HEK293T (cell line): ENCODE results near the gene MMP24.
A peak's percentile ranks its signal among the peaks of the same experiment; 100 is the strongest.

Experiments used
- CTCF ChIA-PET: fragments of 350-600 bp; formaldehyde crosslinking; extraction: SDS; loops from one replicate; lab custom pipeline; 2021; ENCODE audit warnings: antibody characterized with exemption, inconsistent platforms; lab: Yijun Ruan, JAX
- POLR2A ChIA-PET: fragments of 350-600 bp; formaldehyde crosslinking; extraction: SDS; loops from one replicate; lab custom pipeline; 2020; ENCODE audit warnings: antibody characterized with exemption, inconsistent platforms; lab: Yijun Ruan, JAX
- DNase-seq: peaks from one replicate; pipeline ENCODE4 v3.0.0; 2012; ENCODE audit warnings: mixed read lengths; ENCODE audit errors: extremely low spot score
- ARNT ChIP-seq: fragments of 450-650 bp; IDR thresholded peaks from 2 replicates; pipeline ENCODE4 v1.6.1; 2017; ENCODE audit warnings: mild to moderate bottlenecking
- BHLHE40 ChIP-seq: fragments of 450-650 bp; IDR thresholded peaks from 2 replicates; pipeline ENCODE4 v1.6.1; 2016; ENCODE audit warnings: mild to moderate bottlenecking, moderate library complexity, borderline replicate concordance
- CTBP1 ChIP-seq: fragments of 450-650 bp; IDR thresholded peaks from 2 replicates; pipeline ENCODE4 v1.6.1; 2016; ENCODE audit warnings: borderline replicate concordance
- ELF4 ChIP-seq: fragments of 450-650 bp; IDR thresholded peaks from 2 replicates; pipeline ENCODE4 v1.6.1; 2017; ENCODE audit warnings: antibody characterized with exemption
- FOXA1 ChIP-seq: fragments of 450-650 bp; IDR thresholded peaks from 2 replicates; pipeline ENCODE4 v1.6.1; 2016; ENCODE audit warnings: mild to moderate bottlenecking
- FOXK2 ChIP-seq: fragments of 450-650 bp; IDR thresholded peaks from 2 replicates; pipeline ENCODE4 v1.6.1; 2016; ENCODE audit warnings: mild to moderate bottlenecking
- FOXM1 ChIP-seq: fragments of 450-650 bp; IDR thresholded peaks from 2 replicates; pipeline ENCODE4 v1.6.1; 2017; ENCODE audit warnings: mild to moderate bottlenecking, borderline replicate concordance
- HDGF ChIP-seq: fragments of 450-650 bp; IDR thresholded peaks from 2 replicates; pipeline ENCODE4 v1.6.1; 2017; ENCODE audit warnings: antibody characterized with exemption, borderline replicate concordance
- L3MBTL2 ChIP-seq: fragments of 450-650 bp; conservative IDR thresholded peaks from 2 replicates; pipeline ENCODE4 v1.6.1; 2016; ENCODE audit warnings: mild to moderate bottlenecking
- LEF1 ChIP-seq: fragments of 450-650 bp; IDR thresholded peaks from 2 replicates; pipeline ENCODE4 v1.6.1; 2017; ENCODE audit warnings: mild to moderate bottlenecking, borderline replicate concordance
- NFRKB ChIP-seq: fragments of 450-650 bp; IDR thresholded peaks from 2 replicates; pipeline ENCODE4 v1.6.1; 2016; ENCODE audit warnings: mild to moderate bottlenecking, moderate library complexity
- PKNOX1 ChIP-seq: fragments of 450-650 bp; IDR thresholded peaks from 2 replicates; pipeline ENCODE4 v1.6.1; 2016
- SP1 ChIP-seq: fragments of 450-650 bp; IDR thresholded peaks from 2 replicates; pipeline ENCODE4 v1.6.1; 2017
- SUZ12 ChIP-seq: fragments of 450-650 bp; IDR thresholded peaks from 2 replicates; pipeline ENCODE4 v1.6.1; 2016; ENCODE audit warnings: mild to moderate bottlenecking
- TARDBP ChIP-seq: fragments of 450-650 bp; IDR thresholded peaks from 2 replicates; pipeline ENCODE4 v1.6.1; 2016
- ZNF384 ChIP-seq: fragments of 450-650 bp; IDR thresholded peaks from 2 replicates; pipeline ENCODE4 v1.6.1; 2016

Gene MMP24

GRCh38 chr20:35277531-35278395, 51.3 kb downstream of the MMP24 start, which contains the start of gene MMP24OS:
Gene MMP24OS, minus strand, starts transcription at chr20:35278122. Its CDS starts 193 bp downstream, at chr20:35277929.
- TF ChIP-seq TARDBP (no peak), L3MBTL2 (no peak), LEF1 (no peak), HDGF (no peak), NFRKB (no peak), FOXK2 (no peak), ZNF384 (no peak)
- ChIA-PET POLR2A (interaction anchor here (1.3 kb wide), 1 partner anchor 20 kb away, joined by 3 read pairs; no protein-coding TSS in a partner anchor), CTCF (interaction anchor here (1.3 kb wide), 1 partner anchor 9 kb away, joined by 4 read pairs; no protein-coding TSS in a partner anchor)
- DNase-seq, result peak; percentile 91

- no peak for DNase-seq
- ChIA-PET POLR2A (interaction anchor here (1.0 kb wide), 1 partner anchor 176 kb away, joined by 3 read pairs; no protein-coding TSS in a partner anchor), CTCF (interaction anchor here (0.9 kb wide), 1 partner anchor 134 kb away, joined by 3 read pairs; no protein-coding TSS in a partner anchor)
- no peak for TF ChIP-seq HDGF
- no peak for TF ChIP-seq FOXM1
- no peak for TF ChIP-seq NFRKB
- TF ChIP-seq SP1, result no peak
- no peak for TF ChIP-seq ELF4
- TF ChIP-seq ARNT, result no peak
- no peak for TF ChIP-seq CTBP1
- no peak for TF ChIP-seq FOXA1
- no peak for TF ChIP-seq SUZ12
- TF ChIP-seq ZNF384, result no peak
- TF ChIP-seq TARDBP, result no peak
- no peak for TF ChIP-seq PKNOX1
- no peak for TF ChIP-seq L3MBTL2
Measured at GRCh38 chr20:35279040-35279439, 52.5 kb downstream of the MMP24 start.

GRCh38 chr20:35279533-35280174, 53.2 kb downstream of the MMP24 start:
- POLR2A ChIA-PET, result interaction anchor here (1.0 kb wide), 1 partner anchor 175 kb away, joined by 3 read pairs; no protein-coding TSS in a partner anchor

GRCh38 chr20:35280523-35280922, 54.0 kb downstream of the MMP24 start:
- CTCF ChIA-PET, result interaction anchor here (0.7 kb wide), 1 partner anchor 137 kb away, joined by 5 read pairs; no protein-coding TSS in a partner anchor
- DNase-seq, result no peak
- TF ChIP-seq FOXK2 (no peak), NFRKB (no peak), ELF4 (no peak), BHLHE40 (no peak), FOXM1 (no peak), SP1 (no peak), TARDBP (no peak), ZNF384 (no peak), PKNOX1 (no peak), CTBP1 (no peak), FOXA1 (no peak), L3MBTL2 (no peak), HDGF (no peak), LEF1 (no peak), SUZ12 (no peak)
- POLR2A ChIA-PET, result no interaction called here

More at GRCh38 chr20:35279533-35280174, 53.2 kb downstream of the MMP24 start:
- TF ChIP-seq CTBP1 (no peak), BHLHE40 (no peak), HDGF (no peak), SP1 (no peak), NFRKB (no peak), FOXA1 (no peak), LEF1 (no peak), ARNT (no peak), ELF4 (no peak), L3MBTL2 (no peak), PKNOX1 (no peak; the same call in 1 of the 2 replicates), FOXM1 (no peak), FOXK2 (no peak), ZNF384 (no peak)
- no peak for DNase-seq
- CTCF ChIA-PET, result interaction anchor here (0.9 kb wide), 1 partner anchor 135 kb away, joined by 3 read pairs; no protein-coding TSS in a partner anchor

GRCh38 chr20:35281506-35282101, 55.1 kb downstream of the MMP24 start:
- TF ChIP-seq FOXK2, result no peak
- ChIA-PET POLR2A (no interaction called here), CTCF (no interaction called here)
- no peak for DNase-seq
